Neural crest cell (in vitro differentiated cells): Measurements from ENCODE around the gene MEX3A. TPM values are rescaled to one million over a fixed set of nuclear protein-coding genes. Genes with fewer than 3 reads are reported as not detected.
"Not testable (repeated sequence)": the region's sequence is repeated elsewhere in the genome, so short reads cannot be mapped to it uniquely, and the experiment has no call there.

Experiments
- DNase-seq: peaks from one replicate; pipeline ENCODE4 v3.0.0; 2021; ENCODE audit warnings: low read depth, mixed read lengths, low spot score
- H3K27ac Mint-ChIP-seq: one replicate; pipeline ENCODE4 v1.8.0; 2021; ENCODE audit warnings: mild to moderate bottlenecking, mixed read lengths; ENCODE audit not compliant: unreplicated experiment
- H3K27me3 Mint-ChIP-seq: 2 replicates; pipeline ENCODE4 v1.8.0; 2021; ENCODE audit warnings: low read depth, mild to moderate bottlenecking, mixed read lengths
- H3K36me3 Mint-ChIP-seq: 2 replicates; pipeline ENCODE4 v1.8.0; 2021; ENCODE audit warnings: low read depth, mild to moderate bottlenecking, mixed read lengths
- H3K4me1 Mint-ChIP-seq: 2 replicates; pipeline ENCODE4 v1.8.0; 2021; ENCODE audit warnings: mixed read lengths
- H3K4me3 Mint-ChIP-seq: one replicate; pipeline ENCODE4 v1.8.0; 2021; ENCODE audit warnings: mild to moderate bottlenecking, mixed read lengths
- H3K9me3 Mint-ChIP-seq: 2 replicates; pipeline ENCODE4 v1.8.0; 2021; ENCODE audit warnings: mixed read lengths
- total RNA-seq: library from RNA; stranded (reverse); gene quantifications from 2 replicates; pipeline ENCODE4 v1.2.1, GENCODE V29; 2021
- TF ChIP-seq, protein P1 (sequence below): fragments of 200-600 bp; sonication (generic); conservative IDR thresholded peaks from 2 replicates; pipeline ENCODE4 v1.5.0; 2021; ENCODE audit warnings: antibody characterized with exemption, mild to moderate bottlenecking

The MEX3A gene
- total RNA-seq, 1 donor from 2014 or later = 114 TPM

DNA sequence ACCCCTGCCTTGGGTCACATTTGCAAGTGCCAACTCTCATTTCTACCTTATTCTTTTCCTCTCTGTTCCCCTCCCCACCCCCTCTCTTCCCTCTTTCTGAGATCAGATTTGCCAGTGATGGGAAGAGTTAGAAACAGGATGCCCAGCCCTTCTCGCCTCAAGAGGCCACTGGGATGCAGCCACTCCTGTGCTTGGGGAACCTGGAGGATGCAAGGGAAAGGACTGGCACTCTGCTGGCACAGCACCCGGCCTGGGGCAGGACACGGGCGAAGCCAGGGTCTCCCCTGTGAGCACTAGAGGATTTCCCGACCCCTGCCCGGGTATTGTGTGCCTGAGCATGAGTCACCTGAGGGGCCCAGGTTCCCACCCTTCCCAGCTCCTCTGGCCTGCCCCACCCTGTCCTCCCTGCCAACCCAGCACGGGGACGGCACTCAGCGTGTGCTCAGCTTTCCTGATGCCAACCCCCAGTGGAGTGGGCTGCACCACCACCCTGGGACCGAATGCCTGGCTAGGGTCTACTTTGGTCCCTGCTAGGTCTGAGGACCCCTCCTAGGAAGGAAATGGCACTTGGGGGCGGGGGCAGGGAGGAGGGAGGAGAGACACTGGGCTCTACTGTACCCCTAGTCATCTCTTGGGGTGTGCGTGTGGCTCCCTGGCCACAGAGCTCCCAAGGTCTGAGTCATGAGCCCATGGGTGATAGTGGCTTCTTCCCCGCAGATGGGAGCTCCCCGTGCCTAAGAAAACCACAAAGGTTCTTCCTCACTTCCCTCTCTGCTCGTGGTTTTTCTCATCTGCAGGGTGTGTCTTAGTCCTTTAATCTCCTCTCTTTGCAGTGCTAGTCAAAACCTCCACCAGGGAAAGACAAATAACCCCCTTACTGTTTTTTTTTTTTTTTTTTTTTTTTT lies 44.6 kb upstream of the MEX3A start:
- Mint-ChIP-seq H3K27ac (peak overlapping the region; percentile 83), H3K4me1 (peaks cover 69% of the 10 kb centered on the region), H3K36me3 (peaks cover 3% of the 10 kb centered on the region), H3K9me3 (no peaks in the 10 kb centered on the region), H3K4me3 (peak overlapping the region; percentile 44), H3K27me3 (no peaks in the 10 kb centered on the region)
- no peak for DNase-seq
- TF ChIP-seq, protein P1, sequence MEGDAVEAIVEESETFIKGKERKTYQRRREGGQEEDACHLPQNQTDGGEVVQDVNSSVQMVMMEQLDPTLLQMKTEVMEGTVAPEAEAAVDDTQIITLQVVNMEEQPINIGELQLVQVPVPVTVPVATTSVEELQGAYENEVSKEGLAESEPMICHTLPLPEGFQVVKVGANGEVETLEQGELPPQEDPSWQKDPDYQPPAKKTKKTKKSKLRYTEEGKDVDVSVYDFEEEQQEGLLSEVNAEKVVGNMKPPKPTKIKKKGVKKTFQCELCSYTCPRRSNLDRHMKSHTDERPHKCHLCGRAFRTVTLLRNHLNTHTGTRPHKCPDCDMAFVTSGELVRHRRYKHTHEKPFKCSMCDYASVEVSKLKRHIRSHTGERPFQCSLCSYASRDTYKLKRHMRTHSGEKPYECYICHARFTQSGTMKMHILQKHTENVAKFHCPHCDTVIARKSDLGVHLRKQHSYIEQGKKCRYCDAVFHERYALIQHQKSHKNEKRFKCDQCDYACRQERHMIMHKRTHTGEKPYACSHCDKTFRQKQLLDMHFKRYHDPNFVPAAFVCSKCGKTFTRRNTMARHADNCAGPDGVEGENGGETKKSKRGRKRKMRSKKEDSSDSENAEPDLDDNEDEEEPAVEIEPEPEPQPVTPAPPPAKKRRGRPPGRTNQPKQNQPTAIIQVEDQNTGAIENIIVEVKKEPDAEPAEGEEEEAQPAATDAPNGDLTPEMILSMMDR = no peak

- Mint-ChIP-seq H3K9me3 (no peaks in the 10 kb centered on the region), H3K4me1 (peaks cover 69% of the 10 kb centered on the region), H3K27me3 (no peaks in the 10 kb centered on the region), H3K36me3 (no peaks in the 10 kb centered on the region), H3K27ac (peak overlapping the region; percentile 83), H3K4me3 (peak overlapping the region; percentile 44)
- DNase-seq = no peak
- TF ChIP-seq, protein P1 = peak; percentile 63
These were observed 43.9 kb upstream of the MEX3A start for GRCh38 chr1:156126043-156126629.

DNA sequence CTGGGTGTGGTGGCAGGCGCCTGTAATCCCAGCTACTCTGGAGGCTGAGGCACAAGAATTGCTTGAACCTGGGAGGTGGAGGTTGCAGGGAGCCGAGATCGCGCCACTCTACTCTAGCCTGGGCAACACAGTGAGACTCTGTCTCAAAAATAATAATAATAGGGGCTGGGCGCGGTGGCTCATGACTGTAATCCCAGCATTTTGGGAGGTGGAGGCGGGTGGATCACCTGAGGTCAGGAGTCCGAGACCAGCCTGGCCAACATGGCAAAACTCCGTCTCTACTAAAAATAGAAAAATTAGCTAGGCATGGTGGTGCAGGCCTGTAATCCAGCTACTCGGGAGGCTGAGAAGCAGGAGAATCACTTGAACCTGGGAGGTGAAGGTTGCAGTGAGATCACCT lies 43.3 kb upstream of the MEX3A start:
- not testable (repeated sequence) for H3K27me3 Mint-ChIP-seq, H3K9me3 Mint-ChIP-seq, H3K27ac Mint-ChIP-seq, H3K36me3 Mint-ChIP-seq, DNase-seq, H3K4me3 Mint-ChIP-seq
- H3K4me1 Mint-ChIP-seq = peaks cover 69% of the 10 kb centered on the region

- TF ChIP-seq, protein P1 = no peak
- no peak for DNase-seq
- no peak overlapping the region for H3K27ac Mint-ChIP-seq
- H3K36me3 Mint-ChIP-seq = no peaks in the 10 kb centered on the region
- peak overlapping the region; percentile 44 for H3K4me3 Mint-ChIP-seq
- peaks cover 65% of the 10 kb centered on the region for H3K4me1 Mint-ChIP-seq
- no peaks in the 10 kb centered on the region for H3K27me3 Mint-ChIP-seq
- H3K9me3 Mint-ChIP-seq = no peaks in the 10 kb centered on the region
These were observed 42.6 kb upstream of the MEX3A start for GRCh38 chr1:156124557-156125483.

- peaks cover 54% of the 10 kb centered on the region for H3K4me1 Mint-ChIP-seq
- peak overlapping the region; percentile 46 for H3K27ac Mint-ChIP-seq
- peak; percentile 25 for DNase-seq
- TF ChIP-seq, protein P1 = peak; percentile 47
- H3K4me3 Mint-ChIP-seq = peak overlapping the region; percentile 58
- no peaks in the 10 kb centered on the region for H3K36me3 Mint-ChIP-seq
- no peaks in the 10 kb centered on the region for H3K27me3 Mint-ChIP-seq
- no peaks in the 10 kb centered on the region for H3K9me3 Mint-ChIP-seq
These were observed 41.3 kb upstream of the MEX3A start for GRCh38 chr1:156123356-156124196.
